Nephron progenitor cell (in vitro differentiated cells): ENCODE data around the gene UNC13C.

ENCODE experiments used
- DNase-seq: peaks from one replicate; pipeline ENCODE4 v3.0.0; 2021
- H3K27ac Mint-ChIP-seq: 2 replicates; pipeline ENCODE4 v1.8.0; 2021; ENCODE audit warnings: mild to moderate bottlenecking, moderate library complexity, mixed read lengths
- H3K27me3 Mint-ChIP-seq: 2 replicates; pipeline ENCODE4 v1.8.0; 2021; ENCODE audit warnings: mild to moderate bottlenecking, low read depth, mixed read lengths; ENCODE audit not compliant: poor library complexity
- H3K36me3 Mint-ChIP-seq: 2 replicates; pipeline ENCODE4 v1.8.0; 2021; ENCODE audit warnings: low read depth, mixed read lengths
- H3K4me1 Mint-ChIP-seq: 2 replicates; pipeline ENCODE4 v1.8.0; 2021; ENCODE audit warnings: mixed read lengths
- H3K4me3 Mint-ChIP-seq: 2 replicates; pipeline ENCODE4 v1.8.0; 2021; ENCODE audit warnings: mild to moderate bottlenecking, moderate library complexity, mixed read lengths
- H3K9me3 Mint-ChIP-seq: 2 replicates; pipeline ENCODE4 v1.8.0; 2021; ENCODE audit warnings: mild to moderate bottlenecking, moderate library complexity, mixed read lengths
- TF ChIP-seq, protein P1 (sequence below): fragments of 200-600 bp; sonication (generic); IDR thresholded peaks from 2 replicates; pipeline ENCODE4 v1.5.0; 2021; ENCODE audit warnings: antibody characterized with exemption

Gene UNC13C

DNA sequence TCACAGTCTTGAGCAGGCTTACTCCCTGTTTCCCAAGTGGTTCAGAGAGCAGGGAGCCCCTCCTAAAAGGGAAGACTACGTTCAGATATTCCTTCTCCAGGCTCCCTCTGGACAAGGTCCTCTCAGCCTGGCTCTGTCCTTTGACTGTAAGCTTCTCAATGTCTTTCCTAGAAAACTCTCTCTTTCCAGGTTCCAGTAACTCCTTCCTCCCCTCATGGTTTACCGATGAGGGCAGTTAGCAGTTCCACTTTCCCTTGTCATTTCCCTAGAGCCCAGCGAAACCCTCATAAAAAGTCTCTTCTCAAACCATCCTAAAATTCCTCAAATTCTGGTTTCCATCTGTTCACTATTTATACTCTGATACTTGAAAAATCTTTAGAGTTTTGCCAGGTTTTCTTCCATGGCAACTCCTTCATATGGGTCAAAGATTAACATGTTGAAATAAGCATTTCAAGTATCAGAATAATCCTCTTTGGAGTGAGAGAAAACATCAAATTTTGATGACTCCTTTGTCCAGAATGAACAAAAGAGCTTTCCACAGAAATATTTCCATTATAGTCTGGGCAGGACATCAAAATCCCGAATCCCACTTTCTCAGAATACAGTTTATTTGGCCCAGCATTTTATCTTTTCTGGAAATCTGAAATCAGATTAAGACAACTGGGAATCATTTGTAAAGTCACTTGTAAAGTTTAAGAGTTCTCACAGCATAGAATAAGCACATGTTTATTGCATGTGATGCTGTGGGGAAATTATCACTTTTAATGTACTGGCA is 599.4 kb downstream of the UNC13C start:
- H3K4me1 Mint-ChIP-seq: no peaks in the 10 kb centered on the region
- no peaks in the 10 kb centered on the region for H3K36me3 Mint-ChIP-seq
- TF ChIP-seq, protein P1, sequence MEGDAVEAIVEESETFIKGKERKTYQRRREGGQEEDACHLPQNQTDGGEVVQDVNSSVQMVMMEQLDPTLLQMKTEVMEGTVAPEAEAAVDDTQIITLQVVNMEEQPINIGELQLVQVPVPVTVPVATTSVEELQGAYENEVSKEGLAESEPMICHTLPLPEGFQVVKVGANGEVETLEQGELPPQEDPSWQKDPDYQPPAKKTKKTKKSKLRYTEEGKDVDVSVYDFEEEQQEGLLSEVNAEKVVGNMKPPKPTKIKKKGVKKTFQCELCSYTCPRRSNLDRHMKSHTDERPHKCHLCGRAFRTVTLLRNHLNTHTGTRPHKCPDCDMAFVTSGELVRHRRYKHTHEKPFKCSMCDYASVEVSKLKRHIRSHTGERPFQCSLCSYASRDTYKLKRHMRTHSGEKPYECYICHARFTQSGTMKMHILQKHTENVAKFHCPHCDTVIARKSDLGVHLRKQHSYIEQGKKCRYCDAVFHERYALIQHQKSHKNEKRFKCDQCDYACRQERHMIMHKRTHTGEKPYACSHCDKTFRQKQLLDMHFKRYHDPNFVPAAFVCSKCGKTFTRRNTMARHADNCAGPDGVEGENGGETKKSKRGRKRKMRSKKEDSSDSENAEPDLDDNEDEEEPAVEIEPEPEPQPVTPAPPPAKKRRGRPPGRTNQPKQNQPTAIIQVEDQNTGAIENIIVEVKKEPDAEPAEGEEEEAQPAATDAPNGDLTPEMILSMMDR: no peak
- peaks cover 2% of the 10 kb centered on the region for H3K27me3 Mint-ChIP-seq
- H3K27ac Mint-ChIP-seq: no peak overlapping the region
- no peak overlapping the region for H3K4me3 Mint-ChIP-seq
- DNase-seq: no peak
- H3K9me3 Mint-ChIP-seq: no peaks in the 10 kb centered on the region

DNA sequence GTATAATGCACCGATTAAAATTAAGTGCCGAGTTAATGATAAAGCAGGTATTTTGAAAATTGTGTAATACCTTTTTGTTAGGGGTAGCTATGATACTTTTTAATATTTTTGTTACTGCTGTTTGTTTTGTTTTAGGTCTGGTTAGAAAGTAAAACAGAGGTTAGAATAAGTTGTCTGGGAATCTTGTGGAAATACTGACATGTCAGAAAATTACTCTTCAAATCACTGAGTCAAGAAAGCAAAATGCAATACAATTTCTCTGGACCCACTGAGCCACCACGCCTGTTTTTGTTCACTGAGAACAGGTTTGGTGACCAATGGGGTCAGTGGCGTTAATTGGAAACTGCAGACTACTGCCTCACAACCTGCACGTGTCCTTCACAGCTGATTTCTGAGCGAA is 601.6 kb downstream of the UNC13C start:
- Mint-ChIP-seq H3K27ac (no peak overlapping the region), H3K4me1 (no peaks in the 10 kb centered on the region), H3K27me3 (peaks cover 2% of the 10 kb centered on the region), H3K9me3 (no peaks in the 10 kb centered on the region), H3K4me3 (no peak overlapping the region), H3K36me3 (no peaks in the 10 kb centered on the region)
- TF ChIP-seq, protein P1: no peak
- no peak for DNase-seq

DNA sequence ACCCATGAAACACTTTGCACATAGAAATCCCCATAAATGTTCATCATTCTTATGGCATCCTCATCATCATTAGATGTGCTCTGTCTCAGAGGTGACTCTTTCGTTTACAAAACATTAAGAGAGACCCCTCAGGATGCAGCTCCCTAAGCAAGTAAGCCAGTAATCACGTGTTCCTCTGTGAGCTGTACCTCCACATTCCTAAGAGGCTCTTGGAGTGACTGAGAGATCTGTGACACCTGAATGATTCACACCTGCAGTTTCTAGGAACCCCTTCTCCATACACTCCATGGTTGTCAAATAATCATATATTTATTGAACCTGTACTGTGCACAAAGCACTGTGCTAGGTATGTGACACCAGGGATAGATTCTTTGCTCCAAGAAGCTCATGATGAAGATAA is 602.4 kb downstream of the UNC13C start:
- DNase-seq: no peak
- Mint-ChIP-seq H3K4me1 (no peaks in the 10 kb centered on the region), H3K36me3 (no peaks in the 10 kb centered on the region), H3K27me3 (peaks cover 2% of the 10 kb centered on the region), H3K27ac (no peak overlapping the region), H3K9me3 (no peaks in the 10 kb centered on the region), H3K4me3 (no peak overlapping the region)
- TF ChIP-seq, protein P1: no peak

DNA sequence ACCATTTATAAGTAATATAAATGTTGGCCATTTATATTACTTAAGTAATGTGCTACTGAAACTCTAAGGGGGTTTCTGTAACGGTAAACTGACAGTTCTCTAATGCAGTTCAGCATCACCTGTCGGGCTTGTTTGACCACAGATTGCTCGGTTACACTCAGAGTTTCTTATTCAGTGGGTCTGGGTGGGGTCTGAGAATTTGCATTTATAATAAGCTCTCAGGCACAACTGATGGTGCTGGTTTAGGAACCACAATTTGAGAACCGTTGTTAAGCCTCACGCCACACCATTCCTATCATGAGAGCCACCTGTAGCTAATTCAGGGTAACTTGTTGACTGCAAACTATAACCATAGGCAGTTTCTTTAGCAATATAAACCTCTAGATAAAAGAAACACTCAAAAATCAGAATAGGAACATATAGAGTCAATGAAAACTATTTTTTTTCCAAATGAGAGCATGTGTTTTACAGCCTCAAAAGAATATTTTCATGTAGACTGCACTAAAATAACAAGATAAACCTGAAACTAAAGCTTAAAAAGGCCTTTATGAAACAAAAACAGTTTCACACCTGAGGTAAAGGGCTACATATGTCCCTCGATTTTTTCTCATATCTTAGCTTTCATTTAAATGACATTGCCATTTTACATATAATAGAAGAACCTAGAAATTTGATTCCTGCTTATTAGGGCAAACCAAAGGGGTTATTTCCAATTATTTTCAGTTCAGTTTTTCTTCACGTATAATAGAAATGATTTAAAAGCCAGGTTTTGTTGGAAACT is 604.8 kb downstream of the UNC13C start:
- H3K4me3 Mint-ChIP-seq: no peak overlapping the region
- H3K9me3 Mint-ChIP-seq: no peaks in the 10 kb centered on the region
- H3K27ac Mint-ChIP-seq: no peak overlapping the region
- no peak for DNase-seq
- peaks cover 5% of the 10 kb centered on the region for H3K27me3 Mint-ChIP-seq
- no peaks in the 10 kb centered on the region for H3K4me1 Mint-ChIP-seq
- TF ChIP-seq, protein P1: no peak
- no peaks in the 10 kb centered on the region for H3K36me3 Mint-ChIP-seq

DNA sequence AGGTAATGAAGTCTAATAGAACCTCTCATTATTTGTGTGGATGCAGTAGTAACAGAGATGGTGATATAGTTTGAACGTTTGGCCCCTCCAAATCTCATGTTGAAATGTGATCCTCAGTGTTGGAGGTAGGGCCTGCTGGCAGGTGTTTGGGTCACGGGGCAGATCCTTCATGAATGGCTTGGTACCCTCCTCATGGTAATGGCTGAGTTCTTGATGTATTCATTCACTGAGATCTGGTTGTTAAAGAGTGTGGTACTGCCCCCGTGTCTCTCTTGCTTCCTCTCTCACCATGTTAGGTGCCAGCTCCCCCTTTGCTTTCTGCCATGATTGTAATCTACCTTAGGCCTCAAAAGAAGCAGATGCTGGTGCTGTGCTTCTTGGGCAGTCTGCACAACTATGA is 606.8 kb downstream of the UNC13C start:
- no peak for DNase-seq
- TF ChIP-seq, protein P1: no peak
- Mint-ChIP-seq H3K9me3 (peaks cover 3% of the 10 kb centered on the region), H3K27me3 (peaks cover 8% of the 10 kb centered on the region), H3K27ac (no peak overlapping the region), H3K4me1 (no peaks in the 10 kb centered on the region), H3K4me3 (no peak overlapping the region), H3K36me3 (no peaks in the 10 kb centered on the region)
